ENCODE measurements around the gene CDADC1.

GRCh38 chr13:49238621-49239020 is 9.1 kb upstream of the CDADC1 start:
- TF ChIP-seq POLR2AphosphoS2 (IDR thresholded peaks at IDR 0.05; ENCODE audit: low read depth, low read length) (no peak), MEF2A (IDR thresholded peaks at IDR 0.05; ENCODE audit: insufficient read depth, low read depth, low read length) (no peak), ESRRA (IDR thresholded peaks at IDR 0.05; ENCODE audit: low read length) (no peak), CREM (IDR thresholded peaks at IDR 0.05; ENCODE audit: low read depth) (no peak), ZNF274 (IDR thresholded peaks at IDR 0.05; ENCODE audit: insufficient read depth, insufficient read length) (no peak), ZBED1 (IDR thresholded peaks at IDR 0.05; ENCODE audit: borderline replicate concordance) (no peak), CBFB (IDR thresholded peaks at IDR 0.05; ENCODE audit: low read depth) (no peak), TAF1 (IDR thresholded peaks at IDR 0.05; ENCODE audit: borderline replicate concordance, low read depth, low read length) (no peak), POLR2AphosphoS5 (IDR thresholded peaks at IDR 0.05; ENCODE audit: low read length) (no peak), SMC3 (IDR thresholded peaks at IDR 0.05; ENCODE audit: borderline replicate concordance, low read length) (no peak), CTCF (IDR thresholded peaks at IDR 0.05 in 2 of 3, conservative IDR thresholded peaks at IDR 0.05 in 1 of 3; ENCODE audit: control insufficient read depth in 2 of 3, extremely low read depth in 1 of 3, insufficient read depth in 1 of 3, low read depth in 3 of 3, low read length in 3 of 3) (no peak), ZSCAN29 (IDR thresholded peaks at IDR 0.05) (no peak), CREB1 (IDR thresholded peaks at IDR 0.05; ENCODE audit: low read depth) (no peak), EP300 (IDR thresholded peaks at IDR 0.05; ENCODE audit: borderline replicate concordance in 1 of 2, control insufficient read depth in 1 of 2, low read depth in 2 of 2, low read length in 2 of 2) (no peak)

Data from GM12878 (cell line).